Measurements from ENCODE around the gene TBC1D5. TPM values are rescaled to one million over a fixed set of nuclear protein-coding genes. Genes with fewer than 3 reads are reported as not detected.

The TBC1D5 gene
- total and polyA plus RNA-seq, 2 of the 8 experiments (the other 6 are each of a cell fraction or from before 2014, with no cell fraction given), result 11.0 to 22.9 TPM

DNA sequence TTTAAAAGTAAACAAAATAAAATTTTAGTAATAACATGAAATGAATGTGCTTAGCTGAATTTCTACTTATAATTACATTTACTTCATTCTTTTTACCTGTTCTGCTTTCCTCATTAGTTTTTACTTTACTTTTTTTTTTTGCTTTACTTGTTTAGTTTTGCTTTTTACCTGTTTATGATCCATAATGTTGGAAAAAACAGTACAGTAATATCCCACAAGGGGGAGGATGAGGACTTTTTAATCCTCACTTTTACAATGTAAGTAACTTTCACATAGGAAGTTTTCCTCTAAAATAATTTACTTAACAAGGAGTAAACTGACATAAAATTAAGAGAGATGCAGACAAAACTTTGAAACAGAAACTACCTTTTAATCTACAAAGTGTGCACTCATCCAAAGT, 268.7 kb downstream of the TBC1D5 start:
- no peak overlapping the region for H3K4me2 ChIP-seq (ENCODE audit: insufficient read depth in 1 of 2, low read depth in 2 of 2, low read length in 2 of 2)
- H3K27me3 ChIP-seq (replicated peaks in 1 of 4; ENCODE audit: control insufficient read depth in 3 of 4, extremely low read depth in 1 of 4, insufficient read depth in 3 of 4, low read length in 3 of 4), result no peaks in the 10 kb centered on the region
- no peak overlapping the region for H3K4ac ChIP-seq (replicated peaks; ENCODE audit: insufficient read length, low read depth, low read length)
- POLR2A ChIA-PET (ENCODE audit: partially characterized antibody), result no interaction called here
- DNase-seq (ENCODE audit: low read depth in 1 of 2, low spot score in 2 of 2) (no peak), FAIRE-seq (no peak)
- TF ChIP-seq NRF1 (IDR thresholded peaks at IDR 0.05; ENCODE audit: low read depth, low read length), result no peak
- TF ChIP-seq CHD1 (IDR thresholded peaks at IDR 0.05; ENCODE audit: low read depth, low read length), result no peak
- no peak for TF ChIP-seq POLR2A (IDR thresholded peaks at IDR 0.05; ENCODE audit: control extremely low read depth in 1 of 2, low read depth in 2 of 2, low read length in 2 of 2)
- no peak for TF ChIP-seq NANOG (IDR thresholded peaks at IDR 0.05; ENCODE audit: insufficient read depth, low read depth, low read length, poor library complexity, severe bottlenecking)
- TF ChIP-seq, protein P1, sequence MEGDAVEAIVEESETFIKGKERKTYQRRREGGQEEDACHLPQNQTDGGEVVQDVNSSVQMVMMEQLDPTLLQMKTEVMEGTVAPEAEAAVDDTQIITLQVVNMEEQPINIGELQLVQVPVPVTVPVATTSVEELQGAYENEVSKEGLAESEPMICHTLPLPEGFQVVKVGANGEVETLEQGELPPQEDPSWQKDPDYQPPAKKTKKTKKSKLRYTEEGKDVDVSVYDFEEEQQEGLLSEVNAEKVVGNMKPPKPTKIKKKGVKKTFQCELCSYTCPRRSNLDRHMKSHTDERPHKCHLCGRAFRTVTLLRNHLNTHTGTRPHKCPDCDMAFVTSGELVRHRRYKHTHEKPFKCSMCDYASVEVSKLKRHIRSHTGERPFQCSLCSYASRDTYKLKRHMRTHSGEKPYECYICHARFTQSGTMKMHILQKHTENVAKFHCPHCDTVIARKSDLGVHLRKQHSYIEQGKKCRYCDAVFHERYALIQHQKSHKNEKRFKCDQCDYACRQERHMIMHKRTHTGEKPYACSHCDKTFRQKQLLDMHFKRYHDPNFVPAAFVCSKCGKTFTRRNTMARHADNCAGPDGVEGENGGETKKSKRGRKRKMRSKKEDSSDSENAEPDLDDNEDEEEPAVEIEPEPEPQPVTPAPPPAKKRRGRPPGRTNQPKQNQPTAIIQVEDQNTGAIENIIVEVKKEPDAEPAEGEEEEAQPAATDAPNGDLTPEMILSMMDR (IDR thresholded peaks at IDR 0.05; ENCODE audit: control extremely low read depth in 1 of 3, insufficient read depth in 1 of 3, low read depth in 1 of 3, low read length in 3 of 3), result no peak
- H4K5ac ChIP-seq (ENCODE audit: insufficient read length, low read depth, low read length), result no peak overlapping the region
- no peak overlapping the region for H2BK15ac ChIP-seq (ENCODE audit: low read length)
- no peak overlapping the region for H2BK5ac ChIP-seq (ENCODE audit: low read depth, low read length)
- no peak overlapping the region for H3K56ac ChIP-seq (replicated peaks; ENCODE audit: insufficient read length, low read depth, low read length)
- H3K18ac ChIP-seq (ENCODE audit: extremely low read depth, low read length), result no peak overlapping the region
- H3K14ac ChIP-seq (ENCODE audit: insufficient read length), result no peak overlapping the region
- no peaks in the 10 kb centered on the region for H4K20me1 ChIP-seq (replicated peaks in 1 of 2; ENCODE audit: control insufficient read depth in 1 of 2, insufficient read depth in 2 of 2, low read length in 2 of 2)
- H3K23me2 ChIP-seq (ENCODE audit: low read depth, low read length), result no peaks in the 10 kb centered on the region
- no peaks in the 10 kb centered on the region for H3K4me1 ChIP-seq (replicated peaks in 1 of 4; ENCODE audit: control insufficient read depth in 3 of 4, insufficient read depth in 4 of 4, low read length in 3 of 4)
- CTCF ChIA-PET (ENCODE audit: partially characterized antibody), result interaction anchor here (0.7 to 0.8 kb wide), 2 partner anchors 40 to 178 kb away, joined by 3 to 4 read pairs; no protein-coding TSS in a partner anchor
- H3K36me3 ChIP-seq (ENCODE audit: control insufficient read depth in 2 of 4, insufficient read depth in 4 of 4, low read length in 3 of 4), result no peaks in the 10 kb centered on the region
- H3K79me1 ChIP-seq (ENCODE audit: low read depth, low read length), result no peaks in the 10 kb centered on the region
- H4K8ac ChIP-seq (ENCODE audit: extremely low read depth, insufficient read depth, low read length), result no peak overlapping the region
- H3K9me3 ChIP-seq (ENCODE audit: insufficient read depth in 2 of 2, low read depth in 1 of 2, low read length in 1 of 2), result no peaks in the 10 kb centered on the region
- no peak overlapping the region for H3K23ac ChIP-seq (ENCODE audit: insufficient read length)
- H2AFZ ChIP-seq (ENCODE audit: low read length), result no peak overlapping the region
- no peak overlapping the region for H2BK12ac ChIP-seq (ENCODE audit: low read depth, low read length)
- H3K9ac ChIP-seq (replicated peaks in 1 of 4; ENCODE audit: extremely low read depth in 1 of 4, low read depth in 3 of 4, low read length in 3 of 4), result no peak overlapping the region
- no peak overlapping the region for H2BK20ac ChIP-seq (ENCODE audit: low read length)
- no peaks in the 10 kb centered on the region for H3K79me2 ChIP-seq (ENCODE audit: control insufficient read depth in 1 of 2, insufficient read depth in 2 of 2, low read length in 2 of 2)
- H2BK120ac ChIP-seq (replicated peaks; ENCODE audit: low read depth, low read length), result no peak overlapping the region
- H3K27ac ChIP-seq (ENCODE audit: low read depth, low read length), result no peak overlapping the region
- no peak overlapping the region for H3K4me3 ChIP-seq (ENCODE audit: extremely low read depth in 1 of 4, insufficient read depth in 2 of 4, low read depth in 3 of 4, low read length in 4 of 4)
- H2AK5ac ChIP-seq (ENCODE audit: low read depth, low read length), result no peak overlapping the region
- no peak overlapping the region for H4K91ac ChIP-seq (replicated peaks; ENCODE audit: insufficient read length, low read length)
